ENCODE data around the gene PGAP3.

- no peak for TF ChIP-seq POLR2A (IDR thresholded peaks at IDR 0.05; ENCODE audit: extremely low read depth, insufficient read length)
- TF ChIP-seq, protein P1, sequence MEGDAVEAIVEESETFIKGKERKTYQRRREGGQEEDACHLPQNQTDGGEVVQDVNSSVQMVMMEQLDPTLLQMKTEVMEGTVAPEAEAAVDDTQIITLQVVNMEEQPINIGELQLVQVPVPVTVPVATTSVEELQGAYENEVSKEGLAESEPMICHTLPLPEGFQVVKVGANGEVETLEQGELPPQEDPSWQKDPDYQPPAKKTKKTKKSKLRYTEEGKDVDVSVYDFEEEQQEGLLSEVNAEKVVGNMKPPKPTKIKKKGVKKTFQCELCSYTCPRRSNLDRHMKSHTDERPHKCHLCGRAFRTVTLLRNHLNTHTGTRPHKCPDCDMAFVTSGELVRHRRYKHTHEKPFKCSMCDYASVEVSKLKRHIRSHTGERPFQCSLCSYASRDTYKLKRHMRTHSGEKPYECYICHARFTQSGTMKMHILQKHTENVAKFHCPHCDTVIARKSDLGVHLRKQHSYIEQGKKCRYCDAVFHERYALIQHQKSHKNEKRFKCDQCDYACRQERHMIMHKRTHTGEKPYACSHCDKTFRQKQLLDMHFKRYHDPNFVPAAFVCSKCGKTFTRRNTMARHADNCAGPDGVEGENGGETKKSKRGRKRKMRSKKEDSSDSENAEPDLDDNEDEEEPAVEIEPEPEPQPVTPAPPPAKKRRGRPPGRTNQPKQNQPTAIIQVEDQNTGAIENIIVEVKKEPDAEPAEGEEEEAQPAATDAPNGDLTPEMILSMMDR (IDR thresholded peaks at IDR 0.05; ENCODE audit: low read depth, low read length) = no peak
These were observed 17.7 kb downstream of the PGAP3 start for GRCh38 chr17:39669897-39670735.
